Activated naive CD4-positive, alpha-beta T cell treated with anti-CD3 and anti-CD28 coated beads, Interleukin-2, amount 50 U/mL, for 16 hours (primary cell): Measurements from ENCODE around the gene CHRNA1.

ENCODE experiments used
- DNase-seq: peaks from one replicate; pipeline ENCODE4 v3.0.0-alpha.2; 2020

CHRNA1 gene

DNA sequence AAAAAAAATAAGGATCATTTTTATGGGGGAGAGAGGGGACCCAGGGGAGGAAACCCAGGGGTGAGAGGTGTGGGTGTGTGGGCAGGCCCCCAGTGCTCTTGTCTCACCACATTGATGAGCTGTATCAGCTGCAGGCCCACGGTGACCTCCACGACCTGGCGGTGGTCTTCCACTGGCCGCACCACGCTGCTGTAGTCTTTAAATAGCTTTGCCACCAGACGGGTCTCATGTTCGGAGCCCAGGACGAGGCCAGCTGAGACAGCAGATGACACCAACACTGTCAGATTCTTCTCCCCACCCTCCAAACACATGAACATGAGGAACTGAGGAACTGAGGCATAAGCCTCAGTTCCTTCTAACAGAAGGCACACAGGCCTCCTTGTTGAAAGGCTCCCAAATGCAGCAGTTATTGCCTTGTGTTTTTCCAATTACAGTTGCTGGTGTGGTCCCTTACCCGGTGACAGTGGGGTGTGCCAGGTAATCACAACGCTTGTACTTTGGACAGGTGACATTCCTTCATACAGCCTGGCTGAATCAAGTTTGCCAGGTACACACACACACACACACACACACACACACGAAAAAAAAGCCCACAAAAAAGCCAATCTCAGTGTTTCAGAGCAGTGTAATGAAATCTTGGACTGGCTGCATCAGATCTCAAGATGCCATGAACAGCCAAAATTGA, 4.7 kb downstream of the CHRNA1 start:
- no peak for DNase-seq

DNA sequence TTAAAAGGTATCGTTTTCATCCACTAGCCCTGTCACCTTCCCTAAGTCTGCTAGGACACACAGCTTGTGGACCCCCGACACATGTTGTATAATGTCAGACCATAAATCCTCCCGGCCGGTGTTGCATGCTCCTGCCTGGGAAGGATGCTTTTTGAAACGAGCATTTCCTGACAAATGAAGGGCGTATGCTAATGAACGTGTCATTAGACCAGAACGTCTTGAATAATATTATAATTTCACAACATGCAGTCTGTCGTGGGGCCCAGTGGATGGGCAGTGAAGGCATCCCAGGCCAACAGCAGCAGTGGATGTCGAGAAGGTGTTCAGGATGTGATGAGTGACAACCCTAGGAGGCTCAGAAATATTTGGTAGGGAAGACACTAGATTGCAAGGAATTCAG, 7.5 kb downstream of the CHRNA1 start:
- DNase-seq, result no peak

DNA sequence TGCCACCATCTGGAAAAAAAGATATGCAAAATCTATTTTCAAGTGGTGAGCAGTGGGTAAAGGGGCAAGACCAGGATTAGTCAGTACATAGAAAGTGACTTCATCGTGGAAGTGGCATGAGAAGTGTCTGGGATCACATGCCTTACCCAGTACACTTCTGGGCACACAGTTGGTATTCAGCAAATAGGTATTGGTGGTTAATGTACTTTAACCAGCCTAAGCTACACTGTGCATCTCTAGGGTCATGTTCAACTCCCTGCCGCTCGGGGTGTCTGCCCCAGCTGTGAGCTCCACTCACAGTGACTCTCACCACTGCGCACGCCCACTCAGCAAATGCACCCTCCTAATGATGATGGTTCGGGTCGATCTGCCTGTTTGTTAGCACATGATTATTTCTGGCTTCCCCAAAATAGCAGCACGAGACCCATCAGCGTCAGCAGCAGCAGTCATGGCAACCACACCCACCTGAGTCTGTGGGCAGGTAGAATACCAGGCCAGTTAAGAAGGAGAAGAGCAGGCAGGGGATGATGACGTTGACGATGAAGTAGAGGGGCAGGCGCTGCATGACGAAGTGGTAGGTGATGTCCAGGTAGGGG, 11.1 kb downstream of the CHRNA1 start:
- DNase-seq, result no peak

- no peak for DNase-seq
Observed at GRCh38 chr2:174752403-174753037, 11.8 kb downstream of the CHRNA1 start.

- peak; percentile 22 for DNase-seq
Observed at GRCh38 chr2:174750923-174751441, 13.3 kb downstream of the CHRNA1 start.

DNA sequence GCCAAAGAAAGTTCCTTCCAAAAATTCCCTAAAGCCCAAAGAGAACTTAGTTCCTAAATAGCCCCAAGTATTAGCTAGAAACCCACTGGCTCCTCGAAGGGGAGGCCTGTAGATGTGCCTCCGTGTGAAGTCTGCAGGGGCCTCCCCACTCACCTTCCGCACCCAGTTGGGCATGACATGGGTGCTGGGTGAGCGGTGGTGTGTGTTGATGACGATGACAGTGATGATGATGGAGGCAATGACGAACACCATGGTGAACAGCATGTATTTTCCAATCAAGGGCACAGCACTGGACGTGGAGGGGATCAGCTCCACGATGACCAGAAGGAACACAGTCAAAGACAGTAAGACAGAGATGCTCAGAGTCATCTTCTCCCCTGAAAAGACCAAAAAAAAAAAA, 14.5 kb downstream of the CHRNA1 start:
- no peak for DNase-seq

- peak; percentile 66 for DNase-seq
Observed at GRCh38 chr2:174748948-174749347, 15.3 kb downstream of the CHRNA1 start.

DNA sequence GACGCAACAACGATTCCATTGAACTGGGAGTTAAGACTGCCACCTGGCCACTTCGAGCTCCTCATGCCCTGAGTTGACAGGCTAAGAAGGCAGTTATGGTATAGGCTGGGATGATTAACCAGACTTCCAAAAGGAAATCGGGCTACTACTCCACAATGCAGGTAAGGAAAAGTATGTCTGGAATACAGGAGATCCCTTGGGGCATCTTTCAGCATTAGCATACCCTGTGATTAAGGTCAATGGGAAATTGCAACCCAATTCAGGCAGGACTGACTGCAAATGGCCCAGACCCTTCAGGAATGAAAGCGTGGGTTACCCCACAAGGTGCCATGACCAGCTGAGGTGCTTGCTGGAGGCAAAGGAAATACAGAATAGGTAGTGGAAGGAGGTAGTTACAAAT, 19.1 kb downstream of the CHRNA1 start:
- no peak for DNase-seq

GRCh38 chr2:174744111-174744510, 20.2 kb downstream of the CHRNA1 start:
- no peak for DNase-seq

DNA sequence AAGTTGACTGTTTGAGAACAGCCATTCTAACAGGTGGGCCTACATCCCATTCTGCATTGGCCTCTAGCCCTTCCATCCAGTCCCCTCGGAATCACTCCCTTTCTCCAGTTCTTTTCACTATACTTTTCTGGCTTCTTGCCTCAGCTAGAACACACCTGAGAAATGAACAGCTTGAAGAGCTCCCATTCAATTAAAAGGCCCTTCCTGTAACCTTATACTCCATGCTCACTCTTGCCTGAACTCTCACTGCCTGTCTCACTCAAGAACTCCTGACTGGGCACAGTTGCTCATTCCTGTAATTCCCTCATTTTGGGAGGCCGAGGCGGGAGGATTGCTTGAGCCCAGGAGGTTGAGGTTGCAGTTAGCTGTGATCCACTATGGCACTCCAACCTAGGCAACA, 23.6 kb downstream of the CHRNA1 start:
- no peak for DNase-seq

DNA sequence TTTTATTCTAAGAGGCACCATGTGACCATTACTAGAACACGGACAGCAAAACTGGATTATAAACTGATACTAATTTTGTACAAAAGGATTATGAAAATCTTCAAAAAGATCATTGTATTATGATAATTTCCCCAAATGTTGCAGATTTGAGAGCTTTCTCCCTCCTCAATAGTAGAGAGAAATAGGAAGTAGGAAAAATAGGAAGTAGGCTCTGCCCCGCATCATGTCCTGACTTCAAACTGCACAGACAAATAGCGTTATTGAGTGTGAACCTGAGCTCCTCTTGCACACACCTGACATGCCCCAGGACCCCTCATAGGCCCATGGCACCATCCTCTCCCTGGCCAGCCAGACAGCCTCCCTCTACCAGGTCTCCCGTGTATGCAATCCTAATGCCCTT, 25.4 kb downstream of the CHRNA1 start:
- no peak for DNase-seq

- DNase-seq, result no peak
Observed at GRCh38 chr2:174731546-174731945, 32.7 kb downstream of the CHRNA1 start.

DNA sequence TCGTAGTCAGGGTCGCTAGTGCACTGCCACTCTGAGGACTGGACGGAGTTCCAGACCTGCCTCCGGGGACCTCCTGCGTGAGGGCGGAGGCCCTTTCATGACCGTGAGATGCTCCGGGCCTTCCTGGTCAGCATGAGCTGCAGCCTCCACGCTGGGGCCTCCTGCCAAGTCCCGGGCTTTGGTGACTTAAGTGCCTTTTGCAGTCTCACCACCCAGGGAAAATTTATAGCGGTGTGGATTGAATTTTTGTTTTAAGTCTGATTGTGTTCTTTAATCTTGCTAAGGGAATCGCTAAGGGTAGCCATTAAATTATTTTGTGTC, 33.6 kb downstream of the CHRNA1 start:
- DNase-seq, result no peak

DNA sequence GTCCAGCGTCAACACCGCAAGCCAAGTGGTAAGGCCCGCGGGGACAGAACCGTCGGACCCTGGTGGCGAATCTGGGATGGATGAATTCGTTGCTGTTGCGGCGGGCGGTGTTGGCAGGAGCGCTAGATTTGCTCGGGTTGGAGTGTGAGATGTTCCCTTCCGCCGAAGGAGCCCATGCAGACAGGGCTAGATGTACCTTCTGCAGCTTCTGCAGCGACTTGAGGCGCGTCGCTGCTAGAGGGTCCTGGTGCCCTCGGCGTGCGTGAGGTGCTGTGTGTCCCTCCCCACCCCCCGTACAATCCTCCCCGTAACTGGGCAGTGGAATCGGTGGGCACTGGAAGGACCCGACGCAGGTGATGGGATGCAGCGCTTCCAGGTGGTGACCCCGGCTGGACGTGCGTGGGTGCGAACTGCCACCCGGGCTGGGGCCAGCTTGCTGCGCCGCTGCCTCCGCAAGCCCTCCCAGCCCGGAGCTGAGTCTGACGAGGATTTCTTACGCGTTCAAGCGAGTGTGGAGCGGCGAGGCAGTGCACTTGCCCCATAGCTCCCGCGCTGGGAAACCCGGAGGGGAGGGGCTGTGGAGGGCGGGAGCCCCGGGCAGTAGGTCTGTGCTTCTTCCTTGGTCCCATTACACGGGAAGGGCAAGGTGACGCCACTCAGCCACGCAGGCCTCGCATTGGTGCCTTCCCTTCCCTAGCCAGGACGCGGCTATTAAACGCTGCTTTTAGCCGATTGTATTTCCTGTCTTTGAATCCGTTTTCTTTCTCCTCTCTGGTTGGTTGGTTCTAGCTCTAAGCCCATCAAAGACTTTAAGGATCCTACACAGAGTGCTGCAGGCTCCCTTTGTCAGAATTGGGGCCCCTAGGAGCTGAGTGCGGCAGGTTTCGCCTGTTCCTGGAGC, 34.2 kb downstream of the CHRNA1 start:
- DNase-seq, result peak; percentile 55

DNA sequence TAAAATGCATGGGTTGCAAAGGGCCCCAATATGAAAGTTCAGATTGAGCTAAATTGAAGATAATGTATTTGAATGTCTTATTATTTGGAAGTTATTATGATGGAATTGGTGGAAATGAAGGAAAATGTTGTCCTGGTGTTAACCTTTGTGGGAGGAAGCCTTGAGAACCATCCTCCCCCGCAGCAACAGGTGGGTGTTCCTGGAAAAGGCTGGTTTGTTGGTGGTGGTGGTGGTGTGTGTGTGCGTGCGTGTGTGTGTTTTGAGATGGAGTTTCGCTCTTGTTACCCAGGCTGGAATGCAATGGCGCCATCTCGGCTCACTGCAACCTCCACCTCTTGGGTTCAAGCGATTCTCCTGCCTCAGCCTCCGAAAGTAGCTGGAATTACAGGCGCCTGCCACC, 36.2 kb downstream of the CHRNA1 start:
- DNase-seq, result no peak

- DNase-seq, result no peak
Observed at GRCh38 chr2:174726212-174726611, 38.1 kb downstream of the CHRNA1 start.

DNA sequence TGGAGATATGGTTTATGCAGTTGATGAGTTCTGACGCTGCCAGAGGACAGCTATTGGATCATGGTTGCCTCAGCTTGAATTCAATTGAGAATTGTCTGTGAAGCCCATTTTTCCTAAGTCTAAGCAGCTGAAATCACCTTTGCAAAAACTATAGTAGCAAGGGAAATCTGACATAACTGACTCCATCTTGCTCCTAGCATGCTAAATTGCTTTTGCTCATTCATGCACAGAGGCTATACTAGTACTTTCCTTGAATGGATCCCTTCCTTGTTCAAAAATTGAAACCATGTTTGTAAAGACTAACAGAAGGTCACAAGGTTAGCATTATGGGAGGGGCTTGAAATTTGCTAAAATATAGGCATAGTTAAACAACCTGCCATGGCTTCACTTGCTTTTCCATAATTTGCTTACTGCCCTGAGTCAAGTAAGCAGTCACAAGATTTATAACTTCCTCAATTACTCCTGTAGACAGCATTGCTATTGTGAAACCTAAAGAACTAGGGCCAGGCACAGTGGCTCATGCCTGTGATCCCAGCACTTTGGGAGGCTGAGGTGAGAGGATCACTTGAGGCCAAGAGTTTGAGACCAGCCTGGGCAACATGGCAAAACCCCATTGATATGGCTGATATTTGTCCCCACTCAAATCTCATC, 41.2 kb downstream of the CHRNA1 start:
- DNase-seq, result no peak

- DNase-seq, result no peak
Observed at GRCh38 chr2:174719016-174719415, 45.3 kb downstream of the CHRNA1 start.

DNA sequence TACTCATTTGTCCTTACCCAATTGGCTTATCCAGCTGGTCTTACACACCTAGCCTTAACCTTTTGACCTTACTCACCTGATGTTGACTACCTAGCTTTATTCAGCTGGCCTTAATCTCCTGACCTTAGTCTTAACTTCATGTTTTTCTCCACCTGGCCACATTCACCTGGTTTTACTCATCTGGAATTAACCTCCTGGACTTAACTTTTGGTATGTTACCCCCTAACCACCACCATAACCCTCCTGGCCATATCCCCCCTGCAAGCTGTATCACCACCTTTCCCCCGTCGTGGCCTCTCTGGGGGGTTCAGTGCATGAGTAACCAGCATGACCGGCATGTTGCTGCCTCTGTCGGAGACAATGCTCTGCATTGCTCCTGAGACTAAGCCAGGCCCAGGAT, 45.7 kb downstream of the CHRNA1 start:
- no peak for DNase-seq

GRCh38 chr2:174717916-174718315, 46.4 kb downstream of the CHRNA1 start:
- DNase-seq, result no peak

DNA sequence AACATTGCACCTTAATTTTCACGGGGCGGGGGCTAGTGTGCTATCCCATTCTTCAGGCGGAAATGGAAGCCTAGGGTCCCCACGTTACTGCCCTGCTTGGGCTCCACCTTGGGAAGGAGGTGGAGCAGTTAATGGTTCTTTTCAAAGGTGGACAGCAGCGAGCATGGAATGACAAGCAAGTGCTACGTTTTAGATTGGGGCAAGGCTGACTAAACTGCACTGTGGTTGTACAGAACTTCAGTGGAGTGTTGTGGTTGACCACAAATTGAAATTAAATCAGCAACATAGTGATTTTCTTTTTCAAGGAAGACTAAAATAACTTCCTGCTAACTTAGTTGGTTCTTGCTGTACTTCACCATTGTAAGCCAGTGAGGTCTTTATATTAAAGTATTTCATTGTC, 47.0 kb downstream of the CHRNA1 start:
- DNase-seq, result no peak

GRCh38 chr2:174716785-174717184, 47.5 kb downstream of the CHRNA1 start:
- no peak for DNase-seq

DNA sequence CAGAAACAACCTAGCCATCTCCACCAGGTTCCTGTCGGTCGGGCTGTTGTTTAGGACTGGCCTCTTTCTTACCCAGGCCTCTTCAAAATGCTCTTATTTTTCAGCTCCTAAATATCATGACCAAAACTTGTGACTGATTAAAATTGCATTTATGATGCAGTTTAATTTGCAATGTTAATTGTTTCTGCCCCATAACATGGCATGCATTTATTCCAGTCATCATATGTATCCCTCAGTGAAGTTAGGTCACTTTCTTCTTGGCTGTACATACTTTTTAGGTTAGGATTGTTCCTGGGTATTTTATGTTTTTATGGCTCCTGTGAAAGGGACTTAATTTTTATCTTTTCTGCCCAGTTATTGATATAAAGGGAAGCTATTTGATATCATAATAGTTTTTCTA, 50.6 kb downstream of the CHRNA1 start:
- DNase-seq, result no peak
